B cell (primary cell): ENCODE measurements around the gene ATP10A.

Experiments
- EZH2 ChIP-seq: IDR thresholded peaks from 2 replicates; pipeline ENCODE4 v1.6.1; 2012; ENCODE audit warnings: borderline replicate concordance, low read depth, mild to moderate bottlenecking, moderate library complexity, low read length; ENCODE audit not compliant: insufficient read depth, poor library complexity, severe bottlenecking
- TF ChIP-seq, protein P1 (sequence below): fragments of 200-600 bp; IDR thresholded peaks from one replicate; pipeline ENCODE4 v1.8.0; 2022; ENCODE audit warnings: antibody characterized with exemption, mild to moderate bottlenecking

- TF ChIP-seq, protein P1, sequence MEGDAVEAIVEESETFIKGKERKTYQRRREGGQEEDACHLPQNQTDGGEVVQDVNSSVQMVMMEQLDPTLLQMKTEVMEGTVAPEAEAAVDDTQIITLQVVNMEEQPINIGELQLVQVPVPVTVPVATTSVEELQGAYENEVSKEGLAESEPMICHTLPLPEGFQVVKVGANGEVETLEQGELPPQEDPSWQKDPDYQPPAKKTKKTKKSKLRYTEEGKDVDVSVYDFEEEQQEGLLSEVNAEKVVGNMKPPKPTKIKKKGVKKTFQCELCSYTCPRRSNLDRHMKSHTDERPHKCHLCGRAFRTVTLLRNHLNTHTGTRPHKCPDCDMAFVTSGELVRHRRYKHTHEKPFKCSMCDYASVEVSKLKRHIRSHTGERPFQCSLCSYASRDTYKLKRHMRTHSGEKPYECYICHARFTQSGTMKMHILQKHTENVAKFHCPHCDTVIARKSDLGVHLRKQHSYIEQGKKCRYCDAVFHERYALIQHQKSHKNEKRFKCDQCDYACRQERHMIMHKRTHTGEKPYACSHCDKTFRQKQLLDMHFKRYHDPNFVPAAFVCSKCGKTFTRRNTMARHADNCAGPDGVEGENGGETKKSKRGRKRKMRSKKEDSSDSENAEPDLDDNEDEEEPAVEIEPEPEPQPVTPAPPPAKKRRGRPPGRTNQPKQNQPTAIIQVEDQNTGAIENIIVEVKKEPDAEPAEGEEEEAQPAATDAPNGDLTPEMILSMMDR, result no peak
- TF ChIP-seq EZH2, result no peak
Measured at GRCh38 chr15:25876231-25877140, 13.4 kb upstream of the ATP10A start.
